Testis (tissue), 3 donors: ENCODE data around the gene ASXL1. TPM values are rescaled to one million over a fixed set of nuclear protein-coding genes. Genes with fewer than 3 reads are reported as not detected.

Source experiments
- DNase-seq: peaks from one replicate; pipeline ENCODE4 v3.0.0-alpha.2; 2019
- H3K27ac ChIP-seq, 2 donors: fragments of 200-600 bp; sonication (generic); one replicate each; pipeline ENCODE4 v1.5.1; 2019
- H3K27me3 ChIP-seq: fragments of 200-600 bp; sonication (generic); one replicate; pipeline ENCODE4 v1.5.1; 2019
- H3K36me3 ChIP-seq: fragments of 200-600 bp; sonication (generic); one replicate; pipeline ENCODE4 v1.5.1; 2017; ENCODE audit warnings: low read depth; ENCODE audit errors: missing control alignments
- H3K4me1 ChIP-seq: fragments of 200-600 bp; sonication (generic); one replicate; pipeline ENCODE4 v1.5.1; 2019
- H3K4me3 ChIP-seq, 2 donors: fragments of 200-600 bp; sonication (generic); one replicate each; pipeline ENCODE4 v1.5.1; 2017 to 2019
- H3K9me3 ChIP-seq: fragments of 200-600 bp; sonication (generic); one replicate; pipeline ENCODE4 v1.5.1; 2017
- CTCF ChIP-seq, 3 experiments: fragments of 450-650 bp in 2 of 3; fragments of 200-600 bp in 1 of 3; sonication (generic) in 1 of 3; IDR thresholded peaks; one replicate each; pipeline ENCODE4 v1.5.1; 2016 to 2019; ENCODE audit warnings: antibody characterized with exemption in 3 of 3, mild to moderate bottlenecking in 2 of 3, moderate library complexity in 1 of 3
- POLR2A ChIP-seq: fragments of 450-650 bp; IDR thresholded peaks from one replicate; pipeline ENCODE4 v1.6.1; 2017; ENCODE audit warnings: antibody characterized with exemption, mild to moderate bottlenecking, moderate library complexity
- WGBS, 2 donors: methylation state at CpG; one replicate each; pipeline ENCODE4 v1.1.5; 2018; 5-methylcytosine and 5-hydroxymethylcytosine counted together
- intact Hi-C: fragments of 100-400 bp; cut with DNase I; formaldehyde crosslinking; loops from one replicate; pipeline ENCODE4 v1.15.1; 2023; ENCODE audit warnings: low total_unique reads
- polyA plus RNA-seq: library from polyadenylated mRNA; stranded (reverse); fragments of 350-450 nt; fragmentation: Illumina TruSeq; extraction: RNeasy Lipid Tissue Mini Kit (QIAGEN cat#74804); gene quantifications from one replicate; pipeline ENCODE4 v1.2.3, GENCODE V29; 2014; ENCODE audit warnings: low read depth, low replicate concordance; ENCODE audit not compliant: insufficient read depth
- total RNA-seq, 2 donors: library from RNA; depleted of rRNA; stranded (reverse); fragments of >200 nt; gene quantifications; one replicate each; pipeline ENCODE4 v1.2.3, GENCODE V29; 2016

The ASXL1 gene
- total and polyA plus RNA-seq, 3 donors from 2014 or later: 101 to 161 (median 125) TPM

- intact Hi-C loops: loop anchor here (10.0 kb wide), 1 partner anchor 139 kb away; no protein-coding TSS in a partner anchor
- peak overlapping the region in 1 of 2 donors; percentile 6 for H3K4me3 ChIP-seq
- no peak for TF ChIP-seq CTCF (IDR thresholded peaks at IDR 0.05)
- TF ChIP-seq POLR2A: no peak
- peak; percentile 48 for DNase-seq
- peaks cover 52% of the 10 kb centered on the region for H3K4me1 ChIP-seq
- WGBS, 2 donors: 45 to 66% methylated on average over 9 to 18 of the region's 18 CpGs
- no peaks in the 10 kb centered on the region for H3K9me3 ChIP-seq
- H3K36me3 ChIP-seq: no peaks in the 10 kb centered on the region
- peak overlapping the region; percentile 52 to 60 for H3K27ac ChIP-seq
- H3K27me3 ChIP-seq: no peaks in the 10 kb centered on the region
Observed at GRCh38 chr20:32474009-32474716, 116.0 kb downstream of the ASXL1 start.

- DNase-seq: no peak
- peaks cover 52% of the 10 kb centered on the region for H3K4me1 ChIP-seq
- no peaks in the 10 kb centered on the region for H3K9me3 ChIP-seq
- WGBS, 2 donors: 19% methylated on average over 7 of the region's 8 CpGs; no CpG with 5 or more reads in 1 of the 2 donors
- peak overlapping the region in 1 of 2 donors; percentile 6 for H3K4me3 ChIP-seq
- peak overlapping the region; percentile 52 to 60 for H3K27ac ChIP-seq
- no peaks in the 10 kb centered on the region for H3K36me3 ChIP-seq
- no peaks in the 10 kb centered on the region for H3K27me3 ChIP-seq
- intact Hi-C loops: loop anchor here (10.0 kb wide), 1 partner anchor 140 kb away; no protein-coding TSS in a partner anchor
- no peak for TF ChIP-seq CTCF (IDR thresholded peaks at IDR 0.05)
- no peak for TF ChIP-seq POLR2A
Observed at GRCh38 chr20:32474717-32474966, 116.5 kb downstream of the ASXL1 start.

- 13 to 26% methylated on average over 4 to 28 of the region's 28 CpGs for WGBS, 2 donors
- Histone ChIP-seq H3K27ac (peak overlapping the region; percentile 60 to 61), H3K27me3 (no peaks in the 10 kb centered on the region), H3K9me3 (no peaks in the 10 kb centered on the region), H3K36me3 (no peaks in the 10 kb centered on the region), H3K4me1 (peaks cover 53% of the 10 kb centered on the region), H3K4me3 (peak overlapping the region in 1 of 2 donors; percentile 6)
- intact Hi-C loops: loop anchor here (10.0 kb wide), 1 partner anchor 140 kb away; no protein-coding TSS in a partner anchor
- peak; percentile 95 for DNase-seq
- no peak for TF ChIP-seq POLR2A
- no peak for TF ChIP-seq CTCF (IDR thresholded peaks at IDR 0.05)
Observed at GRCh38 chr20:32474967-32475811, 117.1 kb downstream of the ASXL1 start.

- Histone ChIP-seq H3K36me3 (no peaks in the 10 kb centered on the region), H3K9me3 (no peaks in the 10 kb centered on the region), H3K27me3 (no peaks in the 10 kb centered on the region), H3K27ac (peak overlapping the region in 1 of 2 donors; percentile 60), H3K4me3 (no peak overlapping the region), H3K4me1 (peaks cover 66% of the 10 kb centered on the region)
- TF ChIP-seq POLR2A (no peak), CTCF (IDR thresholded peaks at IDR 0.05) (no peak)
- no peak for DNase-seq
- intact Hi-C loops: loop anchor here (10.0 kb wide), 1 partner anchor 142 kb away; no protein-coding TSS in a partner anchor
- 72 to 73% methylated on average over 17 to 22 of the region's 22 CpGs for WGBS, 2 donors
Observed at GRCh38 chr20:32476684-32477593, 118.8 kb downstream of the ASXL1 start.
